Activated T-cell treated with anti-CD3 and anti-CD28 coated beads, Interleukin-2, amount 50 U/mL, for 4 hours (primary cell): Measurements from ENCODE around the gene MGRN1. TPM values are rescaled to one million over a fixed set of nuclear protein-coding genes. Genes with fewer than 3 reads are reported as not detected.
"Not testable (repeated sequence)": the region's sequence is repeated elsewhere in the genome, so short reads cannot be mapped to it uniquely, and the experiment has no call there.

Experiments used
- ATAC-seq, 2 donors: fragments of 200-7000 bp; cut with Tn5 transposase; one replicate each; pipeline ENCODE4 v1.10.0; 2021
- DNase-seq: peaks from one replicate; pipeline ENCODE4 v3.0.0-alpha.2; 2020
- H3K27me3 Mint-ChIP-seq: one replicate; pipeline ENCODE4 v1.8.0; 2021; ENCODE audit warnings: low read depth, mixed read lengths
- H3K36me3 Mint-ChIP-seq: one replicate; pipeline ENCODE4 v1.8.0; 2022; ENCODE audit warnings: mixed read lengths; ENCODE audit not compliant: insufficient read depth
- H3K4me1 Mint-ChIP-seq: one replicate; pipeline ENCODE4 v1.8.0; 2021; ENCODE audit warnings: low read depth, mixed read lengths
- H3K4me3 Mint-ChIP-seq: one replicate; pipeline ENCODE4 v1.8.0; 2021; ENCODE audit warnings: mild to moderate bottlenecking, moderate library complexity, mixed read lengths
- H3K9me3 Mint-ChIP-seq: one replicate; pipeline ENCODE4 v1.8.0; 2021; ENCODE audit warnings: mixed read lengths
- total RNA-seq, 3 donors: library from RNA; stranded (reverse); gene quantifications; one replicate each; pipeline ENCODE4 v1.2.1, GENCODE V29; 2021

Gene MGRN1
- total RNA-seq, 3 donors from 2014 or later = 56.5 to 60.5 (median 58.0) TPM

GRCh38 chr16:4647644-4647980, 23.0 kb downstream of the MGRN1 start:
- no peak for DNase-seq
- Mint-ChIP-seq H3K36me3 (peaks cover 4% of the 10 kb centered on the region), H3K4me1 (peaks cover 35% of the 10 kb centered on the region), H3K27me3 (no peaks in the 10 kb centered on the region), H3K9me3 (no peaks in the 10 kb centered on the region), H3K4me3 (no peak overlapping the region)
- no peak for ATAC-seq

- Mint-ChIP-seq H3K27me3 (no peaks in the 10 kb centered on the region), H3K36me3 (peaks cover 7% of the 10 kb centered on the region), H3K9me3 (no peaks in the 10 kb centered on the region), H3K4me1 (peaks cover 35% of the 10 kb centered on the region), H3K4me3 (no peak overlapping the region)
- no peak for DNase-seq
- no peak for ATAC-seq
These were observed 24.3 kb downstream of the MGRN1 start for GRCh38 chr16:4648917-4649316.

DNA sequence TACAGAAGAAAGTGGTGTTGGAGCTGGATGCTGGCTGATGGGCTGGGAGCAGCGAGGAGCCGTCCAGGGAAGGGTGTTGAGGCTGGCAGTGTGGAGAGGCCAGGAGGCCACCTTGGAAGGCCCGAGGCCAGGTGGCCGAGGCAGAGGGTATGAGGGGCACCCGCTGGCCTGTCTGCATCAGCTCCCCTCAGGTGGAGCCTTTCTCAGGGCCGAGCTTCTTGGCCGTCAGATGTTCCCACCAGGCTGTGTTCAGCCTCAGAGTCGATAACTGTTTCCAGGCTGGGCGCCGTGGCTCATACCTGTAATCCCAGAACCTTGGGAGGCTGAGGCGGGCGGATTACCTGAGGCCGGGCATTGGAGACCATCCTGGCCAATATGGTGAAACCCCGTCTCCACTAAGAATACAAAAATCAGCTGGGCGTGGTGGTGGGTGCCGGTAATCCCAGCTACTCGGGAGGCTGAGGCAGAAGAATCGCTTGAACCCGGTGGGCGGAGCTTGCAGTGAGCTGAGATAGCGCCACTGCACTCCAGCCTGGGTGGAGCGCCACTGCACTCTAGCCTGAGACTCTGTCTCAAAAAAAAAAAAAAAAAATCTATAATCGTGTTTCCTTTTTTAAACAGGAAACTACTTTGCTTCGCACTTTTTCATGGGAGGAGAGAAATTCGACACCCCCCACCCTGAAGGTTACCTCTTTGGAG, 25.3 kb downstream of the MGRN1 start:
- no peak overlapping the region for H3K4me3 Mint-ChIP-seq
- no peaks in the 10 kb centered on the region for H3K9me3 Mint-ChIP-seq
- ATAC-seq = no peak
- no peaks in the 10 kb centered on the region for H3K27me3 Mint-ChIP-seq
- peaks cover 35% of the 10 kb centered on the region for H3K4me1 Mint-ChIP-seq
- no peak for DNase-seq
- peaks cover 7% of the 10 kb centered on the region for H3K36me3 Mint-ChIP-seq

DNA sequence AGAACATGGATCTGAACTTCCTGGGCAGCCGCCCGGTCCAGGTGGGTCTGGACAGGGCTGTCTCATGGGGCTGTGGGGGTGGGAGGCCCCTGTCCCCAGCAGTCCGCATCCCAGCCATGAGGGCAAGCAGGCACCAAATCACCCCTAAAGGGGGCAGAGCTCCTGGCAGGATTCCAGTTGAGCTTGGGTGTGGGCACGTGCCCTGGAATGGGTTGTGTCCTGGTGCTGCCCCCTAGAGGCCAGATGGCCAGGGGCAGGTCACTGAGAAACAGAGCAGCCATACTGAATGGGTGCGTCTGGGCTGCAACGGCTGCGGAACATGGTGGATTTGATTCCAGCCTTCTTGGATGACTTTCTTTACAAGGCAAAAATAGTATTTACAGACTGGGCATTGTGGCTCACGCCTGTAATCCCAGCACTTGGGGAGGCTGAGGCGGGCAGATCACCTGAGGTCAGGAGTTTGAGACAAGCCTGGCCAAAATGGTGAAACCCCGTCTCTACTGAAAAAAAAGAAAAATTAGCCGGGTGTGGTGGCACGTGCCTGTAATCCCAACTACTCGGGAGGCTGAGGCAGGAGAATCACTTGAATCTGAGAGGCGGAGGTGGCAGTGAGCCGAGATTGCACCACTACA, 25.9 kb downstream of the MGRN1 start:
- H3K4me1 Mint-ChIP-seq = peaks cover 31% of the 10 kb centered on the region
- not testable (repeated sequence) for H3K27me3 Mint-ChIP-seq, H3K9me3 Mint-ChIP-seq, H3K36me3 Mint-ChIP-seq, H3K4me3 Mint-ChIP-seq
- DNase-seq (peak; percentile 68), ATAC-seq (peak; percentile 80 to 85)

GRCh38 chr16:4651827-4652226, 27.2 kb downstream of the MGRN1 start:
- DNase-seq (no peak), ATAC-seq (no peak)
- Mint-ChIP-seq H3K4me1 (peaks cover 22% of the 10 kb centered on the region), H3K9me3 (no peaks in the 10 kb centered on the region), H3K27me3 (no peaks in the 10 kb centered on the region), H3K4me3 (no peak overlapping the region), H3K36me3 (peaks cover 9% of the 10 kb centered on the region)

- Mint-ChIP-seq H3K27me3 (no peaks in the 10 kb centered on the region), H3K4me3 (no peak overlapping the region), H3K36me3 (peaks cover 12% of the 10 kb centered on the region), H3K9me3 (no peaks in the 10 kb centered on the region), H3K4me1 (peaks cover 16% of the 10 kb centered on the region)
- DNase-seq = no peak
- no peak for ATAC-seq
These were observed 27.9 kb downstream of the MGRN1 start for GRCh38 chr16:4652561-4652960.

DNA sequence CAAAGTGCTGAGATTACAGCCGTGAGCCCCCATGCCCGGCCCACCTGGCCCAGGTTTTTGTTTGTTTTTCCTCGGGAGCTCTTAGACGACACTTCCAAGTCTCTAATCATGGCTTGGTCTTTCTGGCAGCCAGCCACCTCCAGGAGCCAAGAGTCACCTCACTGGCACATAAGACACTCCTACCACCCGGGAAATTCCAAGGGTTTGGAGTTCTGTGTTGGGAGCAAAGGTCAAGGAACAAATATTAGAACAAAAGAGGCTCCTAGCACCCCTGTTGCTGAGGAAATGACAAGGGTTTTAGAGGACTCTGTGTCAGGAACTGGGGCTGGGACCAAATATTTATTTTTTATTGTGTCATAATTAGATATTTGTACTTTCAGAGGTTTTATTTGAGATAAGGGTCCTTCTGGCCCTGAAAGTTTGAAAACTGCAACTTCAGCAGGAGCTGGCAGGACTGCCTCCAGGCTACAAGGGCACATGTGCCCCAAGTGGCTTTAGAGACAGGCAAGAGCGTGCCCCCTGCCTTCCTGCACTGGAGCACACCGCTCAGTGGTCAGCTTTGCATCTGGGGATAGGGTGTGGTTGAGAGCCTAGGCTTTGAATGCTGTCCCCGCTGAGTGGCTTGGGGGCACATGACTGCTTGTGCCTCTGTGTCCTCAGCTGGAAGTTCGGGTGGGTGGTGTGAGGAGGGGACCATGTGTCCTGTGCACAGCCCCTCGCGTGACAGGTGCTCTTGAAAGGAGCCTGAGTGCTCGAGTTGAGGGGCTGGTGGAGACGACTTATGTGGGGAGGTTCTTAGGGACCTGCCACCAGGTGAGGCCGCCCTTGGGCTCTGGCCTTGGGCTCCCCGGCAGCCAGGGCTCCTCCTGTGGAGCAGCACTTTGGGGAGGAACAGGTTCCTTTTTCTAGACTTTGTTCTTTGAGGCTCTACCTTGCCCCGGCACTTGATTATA, 29.7 kb downstream of the MGRN1 start:
- Mint-ChIP-seq H3K36me3 (peaks cover 12% of the 10 kb centered on the region), H3K9me3 (no peaks in the 10 kb centered on the region), H3K27me3 (no peaks in the 10 kb centered on the region), H3K4me3 (no peak overlapping the region), H3K4me1 (peaks cover 9% of the 10 kb centered on the region)
- no peak for ATAC-seq
- DNase-seq = no peak

GRCh38 chr16:4654964-4655590, 30.5 kb downstream of the MGRN1 start:
- H3K36me3 Mint-ChIP-seq = peaks cover 12% of the 10 kb centered on the region
- H3K9me3 Mint-ChIP-seq = no peaks in the 10 kb centered on the region
- DNase-seq = no peak
- no peak overlapping the region for H3K4me3 Mint-ChIP-seq
- no peak for ATAC-seq
- H3K27me3 Mint-ChIP-seq = no peaks in the 10 kb centered on the region
- H3K4me1 Mint-ChIP-seq = peaks cover 14% of the 10 kb centered on the region

GRCh38 chr16:4655801-4656200, 31.2 kb downstream of the MGRN1 start:
- Mint-ChIP-seq H3K4me3 (no peak overlapping the region), H3K9me3 (no peaks in the 10 kb centered on the region), H3K27me3 (no peaks in the 10 kb centered on the region), H3K4me1 (peaks cover 16% of the 10 kb centered on the region), H3K36me3 (peaks cover 9% of the 10 kb centered on the region)
- ATAC-seq (no peak), DNase-seq (no peak)

GRCh38 chr16:4656221-4656620, 31.6 kb downstream of the MGRN1 start:
- ATAC-seq (no peak), DNase-seq (no peak)
- Mint-ChIP-seq H3K4me3 (no peak overlapping the region), H3K36me3 (peaks cover 9% of the 10 kb centered on the region), H3K4me1 (peaks cover 20% of the 10 kb centered on the region), H3K9me3 (no peaks in the 10 kb centered on the region), H3K27me3 (no peaks in the 10 kb centered on the region)

GRCh38 chr16:4656695-4657686, 32.4 kb downstream of the MGRN1 start:
- Mint-ChIP-seq H3K9me3 (no peaks in the 10 kb centered on the region), H3K27me3 (no peaks in the 10 kb centered on the region), H3K4me1 (peaks cover 23% of the 10 kb centered on the region), H3K4me3 (no peak overlapping the region), H3K36me3 (peaks cover 9% of the 10 kb centered on the region)
- DNase-seq (no peak), ATAC-seq (no peak)

- Mint-ChIP-seq H3K9me3 (no peaks in the 10 kb centered on the region), H3K4me1 (peaks cover 39% of the 10 kb centered on the region), H3K36me3 (peaks cover 6% of the 10 kb centered on the region), H3K4me3 (no peak overlapping the region), H3K27me3 (no peaks in the 10 kb centered on the region)
- ATAC-seq (no peak), DNase-seq (no peak)
These were observed 35.0 kb downstream of the MGRN1 start for GRCh38 chr16:4659363-4660353.
